ENCODE results near the gene FOXN4.

DNA sequence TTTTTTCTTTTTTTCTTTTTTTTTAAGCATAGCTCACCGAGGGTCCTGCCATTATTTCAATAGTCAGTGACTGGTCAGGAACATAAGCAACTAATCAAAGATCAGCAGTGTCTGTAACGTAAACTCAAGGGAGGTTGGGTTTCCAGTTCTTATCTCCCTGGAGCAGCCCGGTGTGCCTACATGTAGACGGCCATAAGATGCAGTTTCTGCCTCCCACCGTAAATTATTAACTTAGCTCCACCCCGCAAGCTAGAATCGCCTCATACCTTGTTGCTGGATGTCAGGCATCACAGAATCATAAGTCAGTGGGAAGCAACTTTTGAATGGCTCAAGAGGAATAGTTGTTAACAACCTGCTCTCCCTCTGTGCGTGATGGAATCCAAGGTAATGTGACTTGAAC is 38.5 kb upstream of the FOXN4 start, which contains the start of gene MYO1H:
- TF ChIP-seq, protein P1, sequence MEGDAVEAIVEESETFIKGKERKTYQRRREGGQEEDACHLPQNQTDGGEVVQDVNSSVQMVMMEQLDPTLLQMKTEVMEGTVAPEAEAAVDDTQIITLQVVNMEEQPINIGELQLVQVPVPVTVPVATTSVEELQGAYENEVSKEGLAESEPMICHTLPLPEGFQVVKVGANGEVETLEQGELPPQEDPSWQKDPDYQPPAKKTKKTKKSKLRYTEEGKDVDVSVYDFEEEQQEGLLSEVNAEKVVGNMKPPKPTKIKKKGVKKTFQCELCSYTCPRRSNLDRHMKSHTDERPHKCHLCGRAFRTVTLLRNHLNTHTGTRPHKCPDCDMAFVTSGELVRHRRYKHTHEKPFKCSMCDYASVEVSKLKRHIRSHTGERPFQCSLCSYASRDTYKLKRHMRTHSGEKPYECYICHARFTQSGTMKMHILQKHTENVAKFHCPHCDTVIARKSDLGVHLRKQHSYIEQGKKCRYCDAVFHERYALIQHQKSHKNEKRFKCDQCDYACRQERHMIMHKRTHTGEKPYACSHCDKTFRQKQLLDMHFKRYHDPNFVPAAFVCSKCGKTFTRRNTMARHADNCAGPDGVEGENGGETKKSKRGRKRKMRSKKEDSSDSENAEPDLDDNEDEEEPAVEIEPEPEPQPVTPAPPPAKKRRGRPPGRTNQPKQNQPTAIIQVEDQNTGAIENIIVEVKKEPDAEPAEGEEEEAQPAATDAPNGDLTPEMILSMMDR (IDR thresholded peaks at IDR 0.05 in 8 of 11, conservative IDR thresholded peaks at IDR 0.05 in 3 of 11): no peak
- TF ChIP-seq POLR2A (IDR thresholded peaks at IDR 0.05): no peak

Measured in spleen (tissue), 7 donors.